Transverse colon (tissue), 4 donors: ENCODE data around the gene MICB.

Source experiments
- CTCF ChIP-seq, 5 experiments: fragments of 200-600 bp in 3 of 5; fragments of 450-650 bp in 2 of 5; sonication (generic) in 3 of 5; IDR thresholded peaks; 1 replicate in 2 of 5; 2 replicates in 3 of 5; pipeline ENCODE4 v1.5.1; 2016 to 2017; ENCODE audit warnings: antibody characterized with exemption in 5 of 5, inconsistent platforms in 3 of 5, mild to moderate bottlenecking in 2 of 5, moderate library complexity in 1 of 5
- EP300 ChIP-seq: sonication (generic); formaldehyde crosslinking; IDR thresholded peaks from one replicate; pipeline ENCODE4 v1.6.1; 2017; ENCODE audit warnings: antibody characterized with exemption, low read depth
- POLR2A ChIP-seq: fragments of 450-650 bp; IDR thresholded peaks from one replicate; pipeline ENCODE4 v1.6.1; 2016; ENCODE audit warnings: antibody characterized with exemption, mild to moderate bottlenecking, moderate library complexity
- POLR2AphosphoS5 ChIP-seq, 3 donors: sonication (generic); formaldehyde crosslinking; IDR thresholded peaks; one replicate each; pipeline ENCODE4 v1.6.1; 2016; ENCODE audit warnings: antibody characterized with exemption in 3 of 3

- TF ChIP-seq CTCF (IDR thresholded peaks at IDR 0.05): no peak
- no peak for TF ChIP-seq POLR2A
- no peak for TF ChIP-seq EP300
- no peak for TF ChIP-seq POLR2AphosphoS5 (IDR thresholded peaks at IDR 0.05)
Measured at GRCh38 chr6:31525553-31525931, 27.6 kb downstream of the MICB start.
